ENCODE results near the gene C5orf63.
"Not testable (repeated sequence)": the region's sequence is repeated elsewhere in the genome, so short reads cannot be mapped to it uniquely, and the experiment has no call there.

C5orf63 gene

GRCh38 chr5:127029581-127030258 lies 43.6 kb downstream of the C5orf63 start:
- peak overlapping the region; percentile 74 for H3K27ac ChIP-seq
- TF ChIP-seq CTCF (conservative IDR thresholded peaks at IDR 0.05) (peak; percentile 63), ZFX (IDR thresholded peaks at IDR 0.05) (no peak)

DNA sequence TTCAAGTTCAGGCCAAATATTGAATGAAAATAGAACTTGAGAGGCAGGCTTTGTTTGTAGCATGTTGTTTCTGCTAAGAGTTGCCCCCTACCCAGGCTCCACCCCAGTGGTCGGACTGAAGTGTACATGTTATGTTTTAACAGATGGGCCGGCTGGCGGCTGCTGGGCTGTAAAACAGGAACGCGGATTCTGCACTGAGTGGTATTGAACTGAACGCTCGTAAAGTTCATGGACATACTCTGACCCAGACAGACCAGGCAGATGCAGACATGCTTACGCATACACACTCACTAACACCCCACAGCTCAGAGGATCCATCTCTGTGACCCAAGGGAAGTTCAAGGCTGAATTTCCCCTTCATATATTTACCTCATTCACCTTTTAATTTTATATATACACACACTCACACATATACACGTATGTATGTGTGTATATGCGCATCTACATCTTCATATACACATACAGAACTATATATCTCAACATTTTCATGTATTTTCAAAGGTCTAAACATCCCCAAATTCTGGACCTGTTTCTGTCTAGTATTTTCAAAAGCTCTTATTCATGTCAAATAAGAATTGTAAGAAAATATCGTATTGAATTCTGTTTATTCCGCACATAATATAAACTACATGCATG lies 44.4 kb downstream of the C5orf63 start:
- TF ChIP-seq ZFX (IDR thresholded peaks at IDR 0.05): no peak
- no peak for TF ChIP-seq CTCF (conservative IDR thresholded peaks at IDR 0.05)
- H3K27ac ChIP-seq: no peak overlapping the region

- TF ChIP-seq CTCF (conservative IDR thresholded peaks at IDR 0.05): no peak
- no peak for TF ChIP-seq ZFX (IDR thresholded peaks at IDR 0.05)
Observed at GRCh38 chr5:127027539-127027938, 45.8 kb downstream of the C5orf63 start.

GRCh38 chr5:127026166-127026565 lies 47.1 kb downstream of the C5orf63 start:
- no peak overlapping the region for H3K27ac ChIP-seq
- TF ChIP-seq ZFX (IDR thresholded peaks at IDR 0.05): no peak
- TF ChIP-seq CTCF (conservative IDR thresholded peaks at IDR 0.05): no peak

More at GRCh38 chr5:127027539-127027938, 45.8 kb downstream of the C5orf63 start:
- H3K27ac ChIP-seq: no peak overlapping the region

DNA sequence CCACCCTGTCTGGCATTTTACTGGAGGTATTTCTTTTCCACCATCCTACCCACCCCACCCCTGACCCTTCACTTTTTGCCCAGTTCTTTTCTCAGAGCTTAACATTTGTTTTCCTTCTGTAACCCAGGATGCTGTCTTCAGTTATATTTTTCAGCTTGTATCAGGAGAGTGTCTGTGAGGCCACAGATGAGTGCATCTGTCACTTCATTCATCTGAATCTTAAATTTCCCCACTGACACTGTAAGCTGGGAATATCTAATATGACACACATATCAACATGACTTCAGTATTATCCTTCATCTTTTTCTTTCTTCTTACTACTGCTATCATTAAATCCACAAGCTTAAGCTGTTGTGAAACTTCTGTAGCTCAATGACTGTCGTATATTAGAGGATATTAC lies 47.8 kb downstream of the C5orf63 start:
- TF ChIP-seq CTCF (conservative IDR thresholded peaks at IDR 0.05) (no peak), ZFX (IDR thresholded peaks at IDR 0.05) (no peak)

GRCh38 chr5:127024821-127025220 lies 48.5 kb downstream of the C5orf63 start:
- TF ChIP-seq CTCF (conservative IDR thresholded peaks at IDR 0.05) (no peak), ZFX (IDR thresholded peaks at IDR 0.05) (no peak)
- H3K27ac ChIP-seq: no peak overlapping the region

More for the DNA sequence above, 47.8 kb downstream of the C5orf63 start:
- H3K27ac ChIP-seq: no peak overlapping the region

DNA sequence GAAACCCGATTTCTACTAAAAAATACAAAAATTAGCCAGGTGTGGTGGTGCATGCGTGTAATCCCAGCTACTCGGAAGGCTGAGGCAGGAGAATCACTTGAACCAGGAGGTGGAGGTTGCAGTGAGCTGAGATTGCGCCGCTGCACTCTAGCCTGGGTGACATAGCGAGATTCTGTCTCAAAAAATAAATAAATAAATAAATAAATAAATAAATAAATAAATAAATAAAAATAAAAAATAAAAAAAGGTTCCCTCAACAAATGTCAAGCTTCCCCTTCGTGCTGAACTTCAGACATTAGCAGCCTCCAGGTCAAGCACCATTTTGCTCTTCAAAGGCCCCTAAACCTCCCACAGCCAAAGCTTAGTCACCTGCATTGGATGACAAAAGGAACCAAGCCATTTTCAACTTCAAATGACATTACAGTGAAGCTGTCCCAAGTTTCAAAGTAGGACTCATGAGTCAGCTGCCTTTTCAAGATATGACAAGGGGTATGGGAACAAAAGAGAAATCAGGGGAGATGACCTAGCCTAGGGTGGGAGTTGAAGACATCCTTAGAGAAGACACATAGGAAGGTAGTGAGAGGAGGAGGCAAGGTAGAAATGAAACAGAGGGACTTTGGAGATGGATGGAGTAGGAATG lies 49.6 kb downstream of the C5orf63 start:
- not testable (repeated sequence) for H3K27ac ChIP-seq
